HepG2 (cell line): Measurements from ENCODE around the gene MRPL38. TPM values are rescaled to one million over a fixed set of nuclear protein-coding genes. Genes with fewer than 3 reads are reported as not detected.
A peak's percentile ranks its signal among the peaks of the same experiment; 100 is the strongest.

ENCODE experiments used
- CHD2 ChIP-seq: IDR thresholded peaks from 2 replicates; pipeline ENCODE4 v1.6.1; 2011; ENCODE audit warnings: low read depth, low read length, improper control_type of control experiment
- ETV5 ChIP-seq: IDR thresholded peaks from 2 replicates; pipeline ENCODE4 v1.6.1; 2018; ENCODE audit warnings: missing biosample characterization, missing genetic modification reagents, inconsistent platforms, borderline replicate concordance
- FOXC1 ChIP-seq: sonication (generic); formaldehyde crosslinking; IDR thresholded peaks from 2 replicates; pipeline ENCODE4 v1.8.0; 2022; ENCODE audit warnings: mild to moderate bottlenecking, missing genetic modification reagents, borderline replicate concordance
- MXD4 ChIP-seq: IDR thresholded peaks from 2 replicates; pipeline ENCODE4 v1.6.1; 2016; ENCODE audit warnings: mild to moderate bottlenecking, missing biosample characterization, missing genetic modification reagents
- NONO ChIP-seq, 2 experiments: fragments of 450-650 bp in 1 of 2; sonication (generic) in 1 of 2; formaldehyde crosslinking in 1 of 2; IDR thresholded peaks in 1 of 2; conservative IDR thresholded peaks in 1 of 2; 2 replicates each; pipeline versions ENCODE4 v1.6.1 to v1.8.0; 2017 to 2022; ENCODE audit warnings: mild to moderate bottlenecking in 1 of 2, missing genetic modification reagents in 1 of 2, moderate library complexity in 1 of 2
- NR2F1 ChIP-seq, 2 experiments: fragments of 450-650 bp in 1 of 2; formaldehyde crosslinking in 1 of 2; IDR thresholded peaks; 2 replicates each; pipeline versions ENCODE4 v1.5.0 to v1.6.1; 2016 to 2020; ENCODE audit warnings: mild to moderate bottlenecking in 1 of 2, missing compliant biosample characterization in 1 of 2, missing genetic modification reagents in 1 of 2, moderate library complexity in 1 of 2
- REL ChIP-seq: sonication (generic); formaldehyde crosslinking; conservative IDR thresholded peaks from 2 replicates; pipeline ENCODE4 v1.8.0; 2022; ENCODE audit warnings: mild to moderate bottlenecking, missing genetic modification reagents, moderate library complexity
- SKI ChIP-seq: fragments of 450-650 bp; IDR thresholded peaks from one replicate; pipeline ENCODE4 v1.6.1; 2018; ENCODE audit warnings: mild to moderate bottlenecking; ENCODE audit not compliant: partially characterized antibody
- YEATS4 ChIP-seq: sonication (generic); formaldehyde crosslinking; IDR thresholded peaks from 2 replicates; pipeline ENCODE4 v1.4.0; 2020; ENCODE audit warnings: missing genetic modification reagents, borderline replicate concordance
- ZNF256 ChIP-seq: sonication (generic); formaldehyde crosslinking; conservative IDR thresholded peaks from 2 replicates; pipeline ENCODE4 v1.4.0; 2020; ENCODE audit warnings: missing genetic modification reagents
- ZNF264 ChIP-seq: sonication (generic); formaldehyde crosslinking; IDR thresholded peaks from 2 replicates; pipeline ENCODE4 v1.4.0; 2020; ENCODE audit warnings: missing genetic modification reagents
- ZNF337 ChIP-seq: sonication (generic); formaldehyde crosslinking; IDR thresholded peaks from 2 replicates; pipeline ENCODE4 v1.5.1; 2020; ENCODE audit warnings: missing genetic modification reagents, low read depth, mild to moderate bottlenecking, borderline replicate concordance
- ZNF44 ChIP-seq: sonication (generic); formaldehyde crosslinking; IDR thresholded peaks from 2 replicates; pipeline ENCODE4 v1.5.1; 2020; ENCODE audit warnings: mild to moderate bottlenecking, missing genetic modification reagents
- ZNF556 ChIP-seq: sonication (generic); formaldehyde crosslinking; IDR thresholded peaks from 2 replicates; pipeline ENCODE4 v1.4.0; 2020; ENCODE audit warnings: mild to moderate bottlenecking, missing genetic modification reagents, borderline replicate concordance
- ZNF775 ChIP-seq: sonication (generic); formaldehyde crosslinking; IDR thresholded peaks from 2 replicates; pipeline ENCODE4 v1.4.0; 2020; ENCODE audit warnings: missing genetic modification reagents, mild to moderate bottlenecking, moderate library complexity, borderline replicate concordance
- polyA plus RNA-seq, 8 experiments: library from polyadenylated mRNA; depleted of rRNA in 3 of 8; stranded (reverse) in 7 of 8; unstranded in 1 of 8; fragments of >200 nt; fragmentation: Illumina TruSeq in 4 of 8; extraction: Trizol in 4 of 8; gene quantifications; 2 replicates each; pipeline versions ENCODE4 v1.2.1 to v1.2.3, GENCODE V29; 2011 to 2016; ENCODE audit warnings: low read depth in 4 of 8, missing spikeins in 1 of 8, mixed read lengths in 1 of 8; ENCODE audit not compliant: insufficient read depth in 1 of 8
- total RNA-seq, 5 experiments: library from RNA; depleted of rRNA; stranded (reverse); fragments of >200 nt; fragmentation: Illumina TruSeq; extraction: Trizol; gene quantifications; 2 replicates each; pipeline ENCODE4 v1.2.3, GENCODE V29; 2016; ENCODE audit warnings: low read depth in 1 of 5
- TF ChIP-seq, protein P1 (sequence below): sonication (generic); formaldehyde crosslinking; IDR thresholded peaks from 2 replicates; pipeline ENCODE4 v1.4.0; 2020; ENCODE audit warnings: missing genetic modification reagents
- TF ChIP-seq, protein P2 (sequence below): sonication (generic); formaldehyde crosslinking; conservative IDR thresholded peaks from 2 replicates; pipeline ENCODE4 v1.4.0; 2020; ENCODE audit warnings: missing genetic modification reagents

The MRPL38 gene
- total and polyA plus RNA-seq, 2 of the 13 experiments (the other 11 are each of a cell fraction or from before 2014, with no cell fraction given), result 83.7 to 125 TPM

DNA sequence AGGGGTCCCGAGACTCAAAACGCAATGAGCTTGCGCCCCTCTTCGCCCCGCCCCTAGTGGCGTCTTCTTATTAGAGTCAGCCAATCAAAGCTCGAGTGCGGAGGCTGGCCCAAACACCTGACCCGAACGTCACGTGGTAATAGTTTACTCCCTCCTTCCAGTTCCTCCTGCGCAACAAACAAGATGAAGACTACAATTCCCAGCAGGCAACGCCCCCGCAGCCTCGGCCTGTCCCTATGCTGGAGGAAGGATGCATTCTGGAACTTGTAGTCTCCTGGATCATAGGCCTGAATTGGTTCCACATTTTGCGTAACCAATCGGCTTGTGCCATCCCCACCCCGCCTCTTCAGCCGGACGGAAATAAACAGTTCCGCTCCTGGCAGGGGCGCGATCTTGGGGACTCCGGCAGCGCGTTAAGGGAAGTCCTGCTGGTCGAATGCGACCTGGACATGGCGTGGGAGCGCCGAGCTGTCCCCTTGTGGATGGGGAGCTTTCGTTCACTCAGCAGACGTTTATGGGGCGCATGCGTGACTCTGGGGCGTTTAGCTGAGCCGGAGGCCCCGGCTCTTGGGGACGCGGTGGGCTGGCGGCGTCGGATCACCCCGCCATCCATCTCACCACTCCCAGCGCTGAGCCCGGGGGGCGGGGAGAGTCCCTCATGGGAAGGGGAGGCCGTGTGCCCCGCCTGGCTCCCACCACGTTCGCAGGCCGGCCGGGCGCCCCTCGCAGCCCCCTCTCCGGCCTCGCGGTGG is 49.2 kb downstream of the MRPL38 start, which contains the start of gene WBP2 (continued):
- peak; percentile 98 for TF ChIP-seq FOXC1 (CRISPR knock-in tag)
- TF ChIP-seq ETV5 (CRISPR knock-in tag), result peak; percentile 90
- no peak for TF ChIP-seq NR2F1 (CRISPR knock-in tag; IDR thresholded peaks at IDR 0.05)
- TF ChIP-seq REL (CRISPR knock-in tag), result 0 out of 2 replicates have a peak, but pooled peaks have one; percentile 14
- peak; percentile 23 for TF ChIP-seq ZNF44 (CRISPR knock-in tag)
- no peak for TF ChIP-seq NONO (IDR thresholded peaks at IDR 0.05)
- TF ChIP-seq NONO (CRISPR knock-in tag; conservative IDR thresholded peaks at IDR 0.05), result peak; percentile 99
- TF ChIP-seq ZNF556 (CRISPR knock-in tag), result peak; percentile 38; the same call in 1 of the 2 replicates
- TF ChIP-seq, protein P1, sequence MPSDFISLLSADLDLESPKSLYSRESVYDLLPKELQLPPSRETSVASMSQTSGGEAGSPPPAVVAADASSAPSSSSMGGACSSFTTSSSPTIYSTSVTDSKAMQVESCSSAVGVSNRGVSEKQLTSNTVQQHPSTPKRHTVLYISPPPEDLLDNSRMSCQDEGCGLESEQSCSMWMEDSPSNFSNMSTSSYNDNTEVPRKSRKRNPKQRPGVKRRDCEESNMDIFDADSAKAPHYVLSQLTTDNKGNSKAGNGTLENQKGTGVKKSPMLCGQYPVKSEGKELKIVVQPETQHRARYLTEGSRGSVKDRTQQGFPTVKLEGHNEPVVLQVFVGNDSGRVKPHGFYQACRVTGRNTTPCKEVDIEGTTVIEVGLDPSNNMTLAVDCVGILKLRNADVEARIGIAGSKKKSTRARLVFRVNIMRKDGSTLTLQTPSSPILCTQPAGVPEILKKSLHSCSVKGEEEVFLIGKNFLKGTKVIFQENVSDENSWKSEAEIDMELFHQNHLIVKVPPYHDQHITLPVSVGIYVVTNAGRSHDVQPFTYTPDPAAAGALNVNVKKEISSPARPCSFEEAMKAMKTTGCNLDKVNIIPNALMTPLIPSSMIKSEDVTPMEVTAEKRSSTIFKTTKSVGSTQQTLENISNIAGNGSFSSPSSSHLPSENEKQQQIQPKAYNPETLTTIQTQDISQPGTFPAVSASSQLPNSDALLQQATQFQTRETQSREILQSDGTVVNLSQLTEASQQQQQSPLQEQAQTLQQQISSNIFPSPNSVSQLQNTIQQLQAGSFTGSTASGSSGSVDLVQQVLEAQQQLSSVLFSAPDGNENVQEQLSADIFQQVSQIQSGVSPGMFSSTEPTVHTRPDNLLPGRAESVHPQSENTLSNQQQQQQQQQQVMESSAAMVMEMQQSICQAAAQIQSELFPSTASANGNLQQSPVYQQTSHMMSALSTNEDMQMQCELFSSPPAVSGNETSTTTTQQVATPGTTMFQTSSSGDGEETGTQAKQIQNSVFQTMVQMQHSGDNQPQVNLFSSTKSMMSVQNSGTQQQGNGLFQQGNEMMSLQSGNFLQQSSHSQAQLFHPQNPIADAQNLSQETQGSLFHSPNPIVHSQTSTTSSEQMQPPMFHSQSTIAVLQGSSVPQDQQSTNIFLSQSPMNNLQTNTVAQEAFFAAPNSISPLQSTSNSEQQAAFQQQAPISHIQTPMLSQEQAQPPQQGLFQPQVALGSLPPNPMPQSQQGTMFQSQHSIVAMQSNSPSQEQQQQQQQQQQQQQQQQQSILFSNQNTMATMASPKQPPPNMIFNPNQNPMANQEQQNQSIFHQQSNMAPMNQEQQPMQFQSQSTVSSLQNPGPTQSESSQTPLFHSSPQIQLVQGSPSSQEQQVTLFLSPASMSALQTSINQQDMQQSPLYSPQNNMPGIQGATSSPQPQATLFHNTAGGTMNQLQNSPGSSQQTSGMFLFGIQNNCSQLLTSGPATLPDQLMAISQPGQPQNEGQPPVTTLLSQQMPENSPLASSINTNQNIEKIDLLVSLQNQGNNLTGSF (CRISPR knock-in tag), result no peak
- no peak for TF ChIP-seq ZNF256 (CRISPR knock-in tag)
- no peak for TF ChIP-seq ZNF264 (CRISPR knock-in tag)
- peak; percentile 92 for TF ChIP-seq YEATS4 (CRISPR knock-in tag)
- TF ChIP-seq, protein P2, sequence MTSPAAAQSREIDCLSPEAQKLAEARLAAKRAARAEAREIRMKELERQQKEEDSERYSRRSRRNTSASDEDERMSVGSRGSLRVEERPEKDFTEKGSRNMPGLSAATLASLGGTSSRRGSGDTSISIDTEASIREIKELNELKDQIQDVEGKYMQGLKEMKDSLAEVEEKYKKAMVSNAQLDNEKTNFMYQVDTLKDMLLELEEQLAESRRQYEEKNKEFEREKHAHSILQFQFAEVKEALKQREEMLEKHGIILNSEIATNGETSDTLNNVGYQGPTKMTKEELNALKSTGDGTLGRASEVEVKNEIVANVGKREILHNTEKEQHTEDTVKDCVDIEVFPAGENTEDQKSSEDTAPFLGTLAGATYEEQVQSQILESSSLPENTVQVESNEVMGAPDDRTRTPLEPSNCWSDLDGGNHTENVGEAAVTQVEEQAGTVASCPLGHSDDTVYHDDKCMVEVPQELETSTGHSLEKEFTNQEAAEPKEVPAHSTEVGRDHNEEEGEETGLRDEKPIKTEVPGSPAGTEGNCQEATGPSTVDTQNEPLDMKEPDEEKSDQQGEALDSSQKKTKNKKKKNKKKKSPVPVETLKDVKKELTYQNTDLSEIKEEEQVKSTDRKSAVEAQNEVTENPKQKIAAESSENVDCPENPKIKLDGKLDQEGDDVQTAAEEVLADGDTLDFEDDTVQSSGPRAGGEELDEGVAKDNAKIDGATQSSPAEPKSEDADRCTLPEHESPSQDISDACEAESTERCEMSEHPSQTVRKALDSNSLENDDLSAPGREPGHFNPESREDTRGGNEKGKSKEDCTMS (CRISPR knock-in tag), result no peak
- TF ChIP-seq CHD2, result 0 out of 2 replicates have a peak, but pooled peaks have one; percentile 8
- 0 out of 2 replicates have a peak, but pooled peaks have one; percentile 83 for TF ChIP-seq MXD4 (CRISPR knock-in tag)
- peak; percentile 89; the same call in 1 of the 2 replicates for TF ChIP-seq ZNF337 (CRISPR knock-in tag)
- no peak; the same call in 1 of the 2 replicates for TF ChIP-seq ZNF775 (CRISPR knock-in tag)
- peak; percentile 48 for TF ChIP-seq SKI
